A549 (cell line): ENCODE measurements around the gene CHAF1A.

Source experiments
- CEBPB ChIP-seq, 2 experiments: fragments of >200 bp in 1 of 2; sonication (Bioruptor Twin) in 1 of 2; formaldehyde crosslinking in 1 of 2; IDR thresholded peaks; 2 replicates each; pipeline ENCODE4 v1.6.1; 2012 to 2016
- CTCF ChIP-seq: fragments of >200 bp; sonication (Bioruptor Twin); formaldehyde crosslinking; IDR thresholded peaks from 3 replicates; pipeline ENCODE4 v1.5.1; 2016
- ELK1 ChIP-seq: fragments of 150-350 bp; IDR thresholded peaks from 2 replicates; pipeline ENCODE4 v1.6.1; 2014; ENCODE audit warnings: low read depth, mild to moderate bottlenecking, low read length
- EP300 ChIP-seq, 2 experiments: fragments of >200 bp; sonication (Bioruptor Twin); formaldehyde crosslinking; IDR thresholded peaks; 2 replicates in 1 of 2; 3 replicates in 1 of 2; pipeline ENCODE4 v1.6.1; 2016 to 2017
- FOSL2 ChIP-seq, 2 experiments: fragments of 450-650 bp in 1 of 2; fragments of >200 bp in 1 of 2; sonication (Bioruptor Twin) in 1 of 2; formaldehyde crosslinking; IDR thresholded peaks; 2 replicates each; pipeline versions ENCODE4 v1.5.0 to v1.6.1; 2016 to 2020; ENCODE audit warnings: mild to moderate bottlenecking in 1 of 2, moderate library complexity in 1 of 2
- MAFK ChIP-seq: fragments of 450-650 bp; IDR thresholded peaks from 2 replicates; pipeline ENCODE4 v1.6.1; 2014; ENCODE audit not compliant: partially characterized antibody
- MYC ChIP-seq: IDR thresholded peaks from 2 replicates; pipeline ENCODE4 v1.6.1; 2012; ENCODE audit warnings: mild to moderate bottlenecking, inconsistent platforms, low read length, improper control_type of control experiment, borderline replicate concordance
- PHF8 ChIP-seq: fragments of 200-600 bp; sonication (generic); IDR thresholded peaks from 2 replicates; pipeline ENCODE4 v1.6.1; 2016; ENCODE audit warnings: low read depth, mild to moderate bottlenecking, antibody characterized with exemption, moderate library complexity, borderline replicate concordance
- POLR2A ChIP-seq: IDR thresholded peaks from 2 replicates; pipeline ENCODE4 v1.6.1; 2012; ENCODE audit warnings: mild to moderate bottlenecking, low read length

- no peak for TF ChIP-seq PHF8
- TF ChIP-seq MYC, result no peak
- no peak for TF ChIP-seq CTCF
- no peak for TF ChIP-seq POLR2A
- TF ChIP-seq FOSL2 (IDR thresholded peaks at IDR 0.05), result no peak
- TF ChIP-seq FOSL2 (CRISPR knock-in tag; IDR thresholded peaks at IDR 0.05), result no peak
- TF ChIP-seq CEBPB (IDR thresholded peaks at IDR 0.05), result no peak
- no peak for TF ChIP-seq ELK1
- peak; percentile 14 for TF ChIP-seq MAFK
- TF ChIP-seq EP300 (IDR thresholded peaks at IDR 0.05), result no peak
Observed at GRCh38 chr19:4386041-4386782, 16.2 kb upstream of the CHAF1A start.
